Sigmoid colon (tissue), 3 donors: ENCODE results near the gene RASA4B.

Source experiments
- CTCF ChIP-seq, 4 experiments: fragments of 450-650 bp in 3 of 4; fragments of 200-600 bp in 1 of 4; IDR thresholded peaks; one replicate each; pipeline ENCODE4 v1.5.1; 2016 to 2019; ENCODE audit warnings: antibody characterized with exemption in 4 of 4, mild to moderate bottlenecking in 3 of 4, moderate library complexity in 2 of 4
- POLR2A ChIP-seq, 2 donors: fragments of 450-650 bp; IDR thresholded peaks; one replicate each; pipeline ENCODE4 v1.6.1; 2016; ENCODE audit warnings: antibody characterized with exemption in 2 of 2, mild to moderate bottlenecking in 2 of 2, moderate library complexity in 2 of 2

GRCh38 chr7:102452451-102452850, 65.1 kb downstream of the RASA4B start:
- TF ChIP-seq POLR2A (IDR thresholded peaks at IDR 0.05) (no peak), CTCF (IDR thresholded peaks at IDR 0.05) (no peak)
